GM23248 (cell line): ENCODE results near the gene SULT4A1.

Experiments
- EZH2 ChIP-seq: fragments of 200-600 bp; sonication (generic); IDR thresholded peaks from 2 replicates; pipeline ENCODE4 v1.6.1; 2018; ENCODE audit warnings: antibody characterized with exemption, mild to moderate bottlenecking; ENCODE audit not compliant: insufficient read depth, poor library complexity, severe bottlenecking
- EZH2phosphoT487 ChIP-seq: fragments of 200-600 bp; sonication (generic); IDR thresholded peaks from 2 replicates; pipeline ENCODE4 v1.6.1; 2018; ENCODE audit warnings: antibody characterized with exemption, moderate library complexity, mild to moderate bottlenecking, low read depth; ENCODE audit not compliant: insufficient read depth

- TF ChIP-seq EZH2phosphoT487 (no peak), EZH2 (no peak)
These were observed 15.3 kb downstream of the SULT4A1 start for GRCh38 chr22:43846966-43847365.
